A549 (cell line): ENCODE measurements around the gene AP1S2.

Source experiments
- EP300 ChIP-seq, 2 experiments: fragments of >200 bp; sonication (Bioruptor Twin); formaldehyde crosslinking; IDR thresholded peaks; 2 replicates in 1 of 2; 3 replicates in 1 of 2; pipeline ENCODE4 v1.6.1; 2016 to 2017
- KDM5A ChIP-seq: fragments of 200-600 bp; sonication (generic); IDR thresholded peaks from 2 replicates; pipeline ENCODE4 v1.6.1; 2016; ENCODE audit warnings: antibody characterized with exemption, mild to moderate bottlenecking
- MYC ChIP-seq: IDR thresholded peaks from 2 replicates; pipeline ENCODE4 v1.6.1; 2012; ENCODE audit warnings: mild to moderate bottlenecking, inconsistent platforms, low read length, improper control_type of control experiment, borderline replicate concordance
- SREBF2 ChIP-seq: fragments of 450-650 bp; IDR thresholded peaks from 2 replicates; pipeline ENCODE4 v1.6.1; 2014; ENCODE audit warnings: mild to moderate bottlenecking, moderate library complexity
- TF ChIP-seq, protein P1 (sequence below): fragments of >200 bp; sonication (Bioruptor Twin); formaldehyde crosslinking; IDR thresholded peaks from 3 replicates; pipeline ENCODE4 v1.5.1; 2016

DNA sequence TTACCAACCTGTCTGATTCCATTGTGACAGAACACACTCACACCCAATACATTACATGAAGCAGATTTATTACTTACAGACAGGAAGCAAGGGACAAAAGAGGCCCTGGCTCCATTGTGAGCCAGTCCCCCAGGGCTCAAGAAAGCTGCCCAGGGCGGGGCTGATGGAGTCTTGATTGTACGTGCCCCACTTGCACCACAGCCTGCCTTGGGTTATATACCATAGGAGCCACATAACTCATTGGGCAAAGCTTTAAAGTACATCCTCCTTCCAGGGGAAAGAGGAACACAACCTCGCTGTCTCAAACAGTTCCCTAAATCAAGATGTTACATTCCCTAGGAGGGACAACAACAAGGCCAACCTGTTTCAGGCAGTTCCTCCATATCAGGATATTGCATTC is 67.7 kb downstream of the AP1S2 start:
- TF ChIP-seq MYC, result no peak
- TF ChIP-seq, protein P1, sequence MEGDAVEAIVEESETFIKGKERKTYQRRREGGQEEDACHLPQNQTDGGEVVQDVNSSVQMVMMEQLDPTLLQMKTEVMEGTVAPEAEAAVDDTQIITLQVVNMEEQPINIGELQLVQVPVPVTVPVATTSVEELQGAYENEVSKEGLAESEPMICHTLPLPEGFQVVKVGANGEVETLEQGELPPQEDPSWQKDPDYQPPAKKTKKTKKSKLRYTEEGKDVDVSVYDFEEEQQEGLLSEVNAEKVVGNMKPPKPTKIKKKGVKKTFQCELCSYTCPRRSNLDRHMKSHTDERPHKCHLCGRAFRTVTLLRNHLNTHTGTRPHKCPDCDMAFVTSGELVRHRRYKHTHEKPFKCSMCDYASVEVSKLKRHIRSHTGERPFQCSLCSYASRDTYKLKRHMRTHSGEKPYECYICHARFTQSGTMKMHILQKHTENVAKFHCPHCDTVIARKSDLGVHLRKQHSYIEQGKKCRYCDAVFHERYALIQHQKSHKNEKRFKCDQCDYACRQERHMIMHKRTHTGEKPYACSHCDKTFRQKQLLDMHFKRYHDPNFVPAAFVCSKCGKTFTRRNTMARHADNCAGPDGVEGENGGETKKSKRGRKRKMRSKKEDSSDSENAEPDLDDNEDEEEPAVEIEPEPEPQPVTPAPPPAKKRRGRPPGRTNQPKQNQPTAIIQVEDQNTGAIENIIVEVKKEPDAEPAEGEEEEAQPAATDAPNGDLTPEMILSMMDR, result no peak
- TF ChIP-seq SREBF2, result no peak
- TF ChIP-seq EP300 (IDR thresholded peaks at IDR 0.05), result no peak
- TF ChIP-seq KDM5A, result no peak
